Mucosa of descending colon (tissue), 3 donors: ENCODE data around the gene TTR. TPM values are rescaled to one million over a fixed set of nuclear protein-coding genes. Genes with fewer than 3 reads are reported as not detected.

Source experiments
- ATAC-seq: fragments of 200-7000 bp; cut with Tn5 transposase; one replicate; pipeline ENCODE4 v1.9.1; 2020; ENCODE audit warnings: mild to moderate bottlenecking, moderate library complexity
- DNase-seq, 3 donors: peaks; one replicate each; pipeline ENCODE4 v3.0.0-alpha.2; 2020
- H3K36me3 ChIP-seq: fragments of 200-600 bp; one replicate; pipeline ENCODE4 v1.8.0; 2021; ENCODE audit warnings: low read depth, mild to moderate bottlenecking
- H3K4me1 ChIP-seq: fragments of 200-600 bp; one replicate; pipeline ENCODE4 v1.8.0; 2021; ENCODE audit warnings: low read depth, mild to moderate bottlenecking
- H3K4me3 ChIP-seq: fragments of 200-600 bp; one replicate; pipeline ENCODE4 v1.8.0; 2021; ENCODE audit warnings: mild to moderate bottlenecking
- H3K9me3 ChIP-seq: fragments of 200-600 bp; one replicate; pipeline ENCODE4 v1.8.0; 2021; ENCODE audit warnings: mild to moderate bottlenecking
- intact Hi-C, 2 donors: fragments of 100-400 bp; cut with DNase I in 1 of 2; cut with micrococcal nuclease in 1 of 2; formaldehyde crosslinking; loops; one replicate each; pipeline versions ENCODE4 v1.11.0 to v1.11.1; 2022; cut with DNase I, micrococcal nuclease
- total RNA-seq, 3 donors: library from RNA; stranded (reverse); fragmentation: NEBNext Ultra II Directional in 2 of 3; extraction: Animal tissue kit (Norgen Biotek cat#: 25700) in 2 of 3; gene quantifications; one replicate each; pipeline versions ENCODE4 v1.2.1 to v1.2.4, GENCODE V29; 2021 to 2023
- TF ChIP-seq, protein P1 (sequence below): fragments of 200-600 bp; IDR thresholded peaks from one replicate; pipeline ENCODE4 v1.8.0; 2022; ENCODE audit warnings: antibody characterized with exemption, mild to moderate bottlenecking
- donor health status: DM: no; HTN: no; CAD: no; lungs with moderate emphysema.
- donor health status: DM: no; HTN: no; CAD: no.
- donor health status: DM: no; HTN: yes; CAD: no.

TTR gene
- total RNA-seq, 3 donors from 2014 or later: 0.51 to 2.1 TPM; not detected in 1

DNA sequence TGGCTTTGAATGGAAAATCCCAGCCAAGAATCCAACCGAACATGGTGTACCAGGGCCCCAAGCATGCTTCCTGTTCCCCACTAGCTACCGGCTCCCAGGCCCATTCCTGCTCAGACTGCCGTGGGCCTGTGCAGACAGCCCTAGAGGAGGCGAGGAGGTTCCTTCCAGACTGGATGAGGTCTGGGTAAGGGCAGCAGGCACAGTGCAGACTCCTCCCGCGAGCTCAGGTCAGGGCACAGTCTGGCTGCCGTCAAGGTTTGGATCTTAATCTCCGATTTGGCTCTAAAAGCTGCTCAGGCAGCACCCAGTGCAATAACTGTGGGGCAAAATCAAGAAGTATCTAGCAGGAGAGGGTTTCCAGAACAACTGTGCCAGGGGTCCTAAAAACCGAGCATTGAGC lies 19.3 kb upstream of the TTR start:
- H3K36me3 ChIP-seq: no peaks in the 10 kb centered on the region
- no peak for DNase-seq
- TF ChIP-seq, protein P1, sequence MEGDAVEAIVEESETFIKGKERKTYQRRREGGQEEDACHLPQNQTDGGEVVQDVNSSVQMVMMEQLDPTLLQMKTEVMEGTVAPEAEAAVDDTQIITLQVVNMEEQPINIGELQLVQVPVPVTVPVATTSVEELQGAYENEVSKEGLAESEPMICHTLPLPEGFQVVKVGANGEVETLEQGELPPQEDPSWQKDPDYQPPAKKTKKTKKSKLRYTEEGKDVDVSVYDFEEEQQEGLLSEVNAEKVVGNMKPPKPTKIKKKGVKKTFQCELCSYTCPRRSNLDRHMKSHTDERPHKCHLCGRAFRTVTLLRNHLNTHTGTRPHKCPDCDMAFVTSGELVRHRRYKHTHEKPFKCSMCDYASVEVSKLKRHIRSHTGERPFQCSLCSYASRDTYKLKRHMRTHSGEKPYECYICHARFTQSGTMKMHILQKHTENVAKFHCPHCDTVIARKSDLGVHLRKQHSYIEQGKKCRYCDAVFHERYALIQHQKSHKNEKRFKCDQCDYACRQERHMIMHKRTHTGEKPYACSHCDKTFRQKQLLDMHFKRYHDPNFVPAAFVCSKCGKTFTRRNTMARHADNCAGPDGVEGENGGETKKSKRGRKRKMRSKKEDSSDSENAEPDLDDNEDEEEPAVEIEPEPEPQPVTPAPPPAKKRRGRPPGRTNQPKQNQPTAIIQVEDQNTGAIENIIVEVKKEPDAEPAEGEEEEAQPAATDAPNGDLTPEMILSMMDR: no peak
- no peaks in the 10 kb centered on the region for H3K4me1 ChIP-seq
- no peaks in the 10 kb centered on the region for H3K9me3 ChIP-seq
- intact Hi-C loops: no loop called here
- H3K4me3 ChIP-seq: no peak overlapping the region
- ATAC-seq: no peak

DNA sequence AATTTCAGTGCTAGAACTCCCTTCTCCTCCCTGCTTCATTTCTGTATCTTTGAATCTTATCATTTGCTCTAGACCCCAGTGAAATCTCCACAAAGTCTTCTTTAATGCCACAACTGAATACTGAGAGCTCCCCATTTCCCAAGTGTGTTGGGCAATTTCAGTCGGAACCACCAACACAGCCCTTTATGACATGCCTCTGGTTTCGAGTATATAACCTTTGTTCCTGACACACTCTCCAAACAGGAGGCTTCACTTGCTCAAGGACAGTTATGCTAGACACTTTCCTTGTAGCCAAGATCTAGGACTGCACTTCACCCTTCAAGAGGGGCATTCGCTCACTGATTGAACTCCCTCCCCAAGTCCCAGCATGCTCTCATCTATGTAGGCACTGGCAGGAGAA lies 18.6 kb upstream of the TTR start:
- intact Hi-C loops: no loop called here
- DNase-seq: no peak
- no peaks in the 10 kb centered on the region for H3K9me3 ChIP-seq
- ATAC-seq: peak; percentile 27
- no peak overlapping the region for H3K4me3 ChIP-seq
- no peaks in the 10 kb centered on the region for H3K36me3 ChIP-seq
- no peaks in the 10 kb centered on the region for H3K4me1 ChIP-seq
- TF ChIP-seq, protein P1: no peak

DNA sequence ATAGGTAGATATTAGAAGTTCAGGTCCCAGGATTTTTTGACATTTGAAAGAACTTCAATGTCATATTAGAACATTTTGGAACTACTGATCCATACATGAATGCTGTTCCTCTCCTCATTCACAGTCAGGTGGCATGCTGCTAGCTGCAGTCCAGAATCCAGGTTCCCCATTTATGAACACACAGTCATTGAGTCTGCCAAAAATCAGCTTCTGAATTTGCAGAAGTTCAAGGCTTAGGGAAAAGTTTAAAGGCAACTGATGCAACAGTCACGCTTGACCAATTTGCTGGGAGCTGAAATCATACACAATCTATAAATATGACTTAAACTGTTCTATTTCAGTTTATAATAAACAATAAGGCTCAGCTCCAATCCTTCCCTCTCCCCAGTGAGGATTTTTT lies 17.3 kb upstream of the TTR start:
- intact Hi-C loops: no loop called here
- no peak overlapping the region for H3K4me3 ChIP-seq
- DNase-seq: no peak
- no peaks in the 10 kb centered on the region for H3K9me3 ChIP-seq
- H3K36me3 ChIP-seq: no peaks in the 10 kb centered on the region
- no peak for ATAC-seq
- TF ChIP-seq, protein P1: no peak
- H3K4me1 ChIP-seq: no peaks in the 10 kb centered on the region

DNA sequence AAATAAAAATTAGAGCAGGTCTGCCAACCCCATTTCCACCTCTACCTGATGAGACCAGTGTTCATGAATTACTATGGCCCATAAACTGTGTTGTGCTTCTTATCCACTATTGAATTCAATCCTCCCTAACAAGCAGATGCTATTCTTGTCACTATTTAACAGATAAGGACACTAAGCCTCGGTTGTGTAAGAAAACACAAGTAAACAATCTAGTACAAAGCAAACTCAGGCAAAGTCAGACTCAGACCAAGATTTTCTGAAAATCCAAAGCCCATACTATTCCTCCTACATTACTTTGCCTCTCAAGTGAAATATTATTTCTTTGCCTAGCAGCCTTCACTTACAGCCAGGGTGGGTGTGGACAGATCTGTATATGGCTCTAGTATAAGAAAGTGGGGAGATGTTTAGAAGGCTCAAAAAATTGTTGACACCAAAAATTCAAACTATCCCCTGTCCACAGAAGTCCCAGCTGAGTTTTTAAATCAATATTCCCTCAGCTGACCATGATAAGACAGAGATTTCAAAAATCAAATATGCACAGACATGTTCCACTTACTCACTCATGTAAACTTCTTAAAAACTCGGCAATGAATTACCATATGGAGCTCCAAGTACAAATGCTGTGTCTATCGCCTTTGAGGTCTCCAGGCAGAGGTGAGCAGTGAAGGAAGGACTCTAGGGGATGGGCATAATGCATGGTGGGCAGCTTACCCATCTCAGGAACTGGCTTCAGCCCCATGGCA lies 16.0 kb upstream of the TTR start:
- no peak overlapping the region for H3K4me3 ChIP-seq
- no peaks in the 10 kb centered on the region for H3K9me3 ChIP-seq
- H3K4me1 ChIP-seq: no peaks in the 10 kb centered on the region
- ATAC-seq (no peak), DNase-seq (no peak)
- TF ChIP-seq, protein P1: no peak
- intact Hi-C loops: no loop called here
- H3K36me3 ChIP-seq: no peaks in the 10 kb centered on the region

DNA sequence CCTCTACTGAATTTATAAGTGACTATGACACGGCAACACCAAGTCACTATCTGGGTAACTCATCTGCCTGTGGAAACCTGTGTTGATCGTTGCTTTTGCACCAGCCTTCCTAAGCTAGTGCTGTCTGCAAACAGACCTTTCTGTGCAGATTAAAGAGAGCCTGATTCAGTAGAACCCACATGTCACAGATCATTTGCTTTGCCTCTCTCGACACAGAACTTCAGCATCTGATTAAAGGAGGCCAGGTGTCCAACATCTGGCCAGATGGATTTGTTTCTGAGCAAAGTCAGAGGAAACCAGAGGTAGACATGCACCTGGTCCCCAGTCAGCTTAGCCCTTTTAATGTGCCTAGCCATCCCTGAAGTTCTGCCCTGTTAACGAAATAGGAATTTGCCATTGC lies 15.0 kb upstream of the TTR start:
- H3K4me1 ChIP-seq: no peaks in the 10 kb centered on the region
- TF ChIP-seq, protein P1: no peak
- intact Hi-C loops: no loop called here
- no peak overlapping the region for H3K4me3 ChIP-seq
- no peaks in the 10 kb centered on the region for H3K36me3 ChIP-seq
- no peak for ATAC-seq
- DNase-seq: no peak
- H3K9me3 ChIP-seq: no peaks in the 10 kb centered on the region
